WI38 (cell line): ENCODE results near the gene PIAS1.

ENCODE experiments used
- H3K4me3 ChIP-seq: 2 replicates; pipeline ENCODE4 v1.5.1; 2011; ENCODE audit warnings: low read depth, mild to moderate bottlenecking, control low read depth, low read length
- CTCF ChIP-seq: IDR thresholded peaks from 2 replicates; pipeline ENCODE4 v1.5.1; 2012; ENCODE audit warnings: low read depth, mild to moderate bottlenecking, control low read depth, low read length

The PIAS1 gene

DNA sequence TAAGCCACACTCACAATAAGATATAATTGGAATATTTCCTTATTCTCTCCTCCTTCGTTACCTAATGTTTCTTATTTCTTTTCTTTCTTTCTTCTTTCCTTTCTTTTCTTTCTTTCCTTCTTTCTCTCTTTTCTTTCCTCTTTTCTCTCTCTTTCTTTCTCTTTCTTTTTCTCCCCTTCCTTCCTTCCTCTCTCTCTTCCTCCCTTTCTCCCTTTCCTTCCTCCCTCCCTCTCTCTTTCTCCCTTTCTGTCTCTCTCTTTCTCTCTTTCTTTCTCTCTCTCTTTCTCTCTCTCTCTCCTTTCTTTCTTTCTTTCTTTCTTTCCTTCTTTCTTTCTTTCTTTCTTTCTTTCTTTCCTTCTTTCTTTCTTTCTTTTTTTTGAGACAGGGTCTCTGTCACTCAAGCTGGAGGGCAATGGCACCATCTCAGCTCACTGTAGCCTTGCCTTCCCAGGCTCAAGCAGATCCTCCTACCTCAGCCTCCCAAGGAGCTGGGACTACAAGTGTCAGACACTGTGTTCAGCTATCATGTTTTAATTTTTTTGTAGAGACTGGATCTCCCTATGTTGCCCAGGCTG, 19.3 kb upstream of the PIAS1 start:
- TF ChIP-seq CTCF: no peak
- no peak overlapping the region for H3K4me3 ChIP-seq

- H3K4me3 ChIP-seq: no peak overlapping the region
- no peak for TF ChIP-seq CTCF
Measured at GRCh38 chr15:68038246-68038645, 15.9 kb upstream of the PIAS1 start.

DNA sequence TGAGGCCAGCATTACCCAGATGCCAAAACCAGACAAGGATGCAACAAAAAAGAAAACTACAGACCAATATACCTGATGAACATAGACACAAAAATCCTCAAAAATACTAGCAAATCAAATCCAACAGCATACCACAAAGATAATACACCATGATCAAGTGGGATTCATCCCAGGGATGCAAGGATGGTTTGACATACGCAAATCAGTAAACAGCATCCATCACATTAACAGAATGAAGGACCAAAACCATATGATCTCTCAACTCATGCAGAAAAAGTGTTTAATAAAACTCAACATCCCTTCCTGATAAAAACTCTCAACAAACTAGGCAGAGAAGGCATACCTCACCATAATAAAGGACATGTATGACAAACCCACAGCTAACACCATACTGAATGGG, 14.0 kb upstream of the PIAS1 start:
- TF ChIP-seq CTCF: no peak
- H3K4me3 ChIP-seq: no peak overlapping the region

GRCh38 chr15:68042156-68042854, 11.8 kb upstream of the PIAS1 start:
- no peak overlapping the region for H3K4me3 ChIP-seq
- TF ChIP-seq CTCF: no peak

DNA sequence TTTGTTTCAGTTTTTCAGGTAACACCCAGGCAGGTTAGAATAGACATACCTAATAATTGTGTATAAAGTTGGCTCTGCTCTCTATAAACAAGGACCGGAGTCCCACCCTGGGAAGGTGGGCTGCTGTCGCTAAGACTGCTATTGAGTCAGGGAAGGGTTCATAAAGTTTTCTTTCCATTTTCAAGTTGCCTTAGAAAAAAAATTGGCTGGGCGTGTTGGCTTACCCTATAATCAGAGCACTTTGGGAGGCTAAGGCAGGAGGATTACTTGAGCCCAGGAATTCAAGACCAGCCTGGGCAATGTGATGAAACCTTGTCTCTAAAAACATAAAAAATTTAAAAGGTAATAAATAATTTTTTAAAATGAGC, 11.3 kb upstream of the PIAS1 start:
- H3K4me3 ChIP-seq: no peak overlapping the region
- no peak for TF ChIP-seq CTCF

DNA sequence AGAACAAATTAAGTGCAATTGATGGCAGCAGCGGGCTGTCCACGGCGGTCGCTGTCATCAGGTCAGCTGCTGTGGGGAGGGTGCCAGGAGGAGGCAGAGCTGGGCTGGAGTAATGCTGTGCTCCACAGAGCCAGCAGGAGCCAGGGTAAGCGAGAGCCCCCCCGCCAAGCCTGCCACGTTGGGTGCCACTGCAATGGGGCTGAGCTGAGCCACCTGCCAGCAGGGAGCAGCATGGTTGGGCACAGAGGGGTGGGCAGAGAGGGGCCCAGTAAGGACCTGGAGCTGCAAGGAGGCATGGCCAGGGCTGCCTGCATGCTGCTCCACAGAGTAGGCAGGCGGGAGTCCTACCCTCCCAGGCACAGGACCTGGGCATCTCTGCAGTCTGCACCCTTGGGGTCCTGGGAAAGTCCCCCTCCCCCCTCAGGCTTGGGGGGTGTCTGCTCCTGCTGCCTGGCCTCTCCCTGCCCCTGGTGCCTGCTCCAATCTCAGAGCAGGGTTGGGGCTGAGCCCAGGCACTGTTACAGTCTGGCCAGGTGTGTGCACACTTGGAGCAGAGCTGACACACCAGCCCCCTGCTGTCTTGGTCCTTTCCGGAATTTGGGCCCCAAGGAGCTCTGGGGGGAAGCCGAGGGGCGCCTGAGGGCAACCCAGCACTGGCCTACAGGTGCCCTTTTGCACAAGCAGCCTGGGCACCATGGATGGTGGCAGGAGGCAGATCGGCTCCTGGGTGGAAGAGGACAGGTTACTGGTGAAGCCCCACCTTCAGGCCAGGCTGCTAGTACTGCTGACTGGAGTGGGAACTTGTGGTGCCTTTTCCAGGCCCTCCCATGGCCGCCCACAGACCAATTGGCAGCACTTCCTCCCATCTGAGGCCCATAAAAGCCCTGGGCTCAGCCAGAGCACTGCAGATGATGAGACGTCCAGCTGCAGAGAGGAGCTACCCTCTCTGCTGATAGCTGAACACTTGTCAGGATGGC, 8.5 kb upstream of the PIAS1 start:
- H3K4me3 ChIP-seq: no peak overlapping the region
- no peak for TF ChIP-seq CTCF

DNA sequence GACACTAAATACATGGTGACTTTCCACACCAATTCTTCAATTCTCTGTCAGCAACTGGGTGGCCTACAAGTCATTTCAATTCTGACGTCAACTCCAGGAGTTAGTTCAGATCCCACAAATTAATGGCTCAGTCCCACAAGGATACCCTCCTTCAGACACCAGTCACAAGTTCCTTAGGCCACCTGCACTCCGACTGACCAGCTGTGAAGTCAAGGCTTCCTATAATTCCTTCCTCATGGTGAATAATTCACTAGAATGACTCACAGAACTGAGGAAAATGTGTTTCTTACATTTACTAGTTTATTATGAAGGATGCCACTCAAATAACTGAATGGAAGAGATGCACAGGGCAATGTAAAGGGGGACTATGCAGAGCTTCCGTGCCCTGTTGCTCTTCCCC, 6.3 kb upstream of the PIAS1 start:
- no peak overlapping the region for H3K4me3 ChIP-seq
- TF ChIP-seq CTCF: no peak
